Adipocyte (in vitro differentiated cells): Measurements from ENCODE around the gene KRT81.
"Not testable (repeated sequence)": the region's sequence is repeated elsewhere in the genome, so short reads cannot be mapped to it uniquely, and the experiment has no call there.

Source experiments
- DNase-seq: peaks from one replicate; pipeline ENCODE4 v3.0.0-alpha.2; 2015; ENCODE audit warnings: low read depth
- H3K27me3 ChIP-seq: replicated peaks from 2 replicates; pipeline ENCODE4 v1.7.0; 2013; ENCODE audit warnings: mild to moderate bottlenecking, low read length, moderate library complexity; ENCODE audit not compliant: control insufficient read depth, insufficient read depth
- H3K36me3 ChIP-seq: 2 replicates; pipeline ENCODE4 v1.7.0; 2013; ENCODE audit warnings: low read length, mild to moderate bottlenecking, moderate library complexity; ENCODE audit not compliant: control insufficient read depth, insufficient read depth, severe bottlenecking
- H3K4me1 ChIP-seq: 2 replicates; pipeline ENCODE4 v1.7.0; 2013; ENCODE audit warnings: mild to moderate bottlenecking, low read length, moderate library complexity; ENCODE audit not compliant: control insufficient read depth, insufficient read depth
- H3K4me3 ChIP-seq: 2 replicates; pipeline ENCODE4 v1.7.0; 2013; ENCODE audit warnings: mild to moderate bottlenecking, low read length, moderate library complexity
- H3K9ac ChIP-seq: 2 replicates; pipeline ENCODE4 v1.7.0; 2013; ENCODE audit warnings: mild to moderate bottlenecking, low read length, moderate library complexity
- H3K9me3 ChIP-seq: 2 replicates; pipeline ENCODE4 v1.7.0; 2013; ENCODE audit warnings: mild to moderate bottlenecking, low read length, moderate library complexity; ENCODE audit not compliant: control insufficient read depth

KRT81 gene

GRCh38 chr12:52255926-52256583 lies 35.3 kb downstream of the KRT81 start:
- Histone ChIP-seq H3K4me1 (no peaks in the 10 kb centered on the region), H3K27me3 (peaks cover 55% of the 10 kb centered on the region), H3K9ac (no peak overlapping the region), H3K4me3 (no peak overlapping the region), H3K9me3 (no peaks in the 10 kb centered on the region), H3K36me3 (no peaks in the 10 kb centered on the region)
- no peak for DNase-seq

- no peak overlapping the region for H3K9ac ChIP-seq
- DNase-seq: no peak
- H3K36me3 ChIP-seq: no peaks in the 10 kb centered on the region
- H3K4me3 ChIP-seq: no peak overlapping the region
- H3K27me3 ChIP-seq: peaks cover 55% of the 10 kb centered on the region
- H3K9me3 ChIP-seq: no peaks in the 10 kb centered on the region
- H3K4me1 ChIP-seq: no peaks in the 10 kb centered on the region
Observed at GRCh38 chr12:52254965-52255751, 36.2 kb downstream of the KRT81 start.

GRCh38 chr12:52254180-52254964 lies 37.0 kb downstream of the KRT81 start:
- peaks cover 53% of the 10 kb centered on the region for H3K27me3 ChIP-seq
- no peak overlapping the region for H3K9ac ChIP-seq
- no peak for DNase-seq
- no peak overlapping the region for H3K4me3 ChIP-seq
- no peaks in the 10 kb centered on the region for H3K36me3 ChIP-seq
- no peaks in the 10 kb centered on the region for H3K4me1 ChIP-seq
- no peaks in the 10 kb centered on the region for H3K9me3 ChIP-seq

- Histone ChIP-seq H3K9ac (no peak overlapping the region), H3K36me3 (no peaks in the 10 kb centered on the region), H3K4me1 (peaks cover 7% of the 10 kb centered on the region), H3K4me3 (no peak overlapping the region), H3K27me3 (peaks cover 45% of the 10 kb centered on the region), H3K9me3 (no peaks in the 10 kb centered on the region)
- DNase-seq: no peak
Observed at GRCh38 chr12:52253391-52254179, 37.7 kb downstream of the KRT81 start.

- H3K4me1 ChIP-seq: peaks cover 10% of the 10 kb centered on the region
- H3K9ac ChIP-seq: no peak overlapping the region
- H3K36me3 ChIP-seq: no peaks in the 10 kb centered on the region
- no peaks in the 10 kb centered on the region for H3K9me3 ChIP-seq
- no peak for DNase-seq
- peaks cover 41% of the 10 kb centered on the region for H3K27me3 ChIP-seq
- no peak overlapping the region for H3K4me3 ChIP-seq
Observed at GRCh38 chr12:52252728-52253343, 38.5 kb downstream of the KRT81 start.

- not testable (repeated sequence) for DNase-seq
Observed at GRCh38 chr12:52252175-52252615, 39.1 kb downstream of the KRT81 start.

GRCh38 chr12:52251367-52252051 lies 39.8 kb downstream of the KRT81 start:
- no peak for DNase-seq
- H3K9me3 ChIP-seq: no peaks in the 10 kb centered on the region
- peaks cover 23% of the 10 kb centered on the region for H3K4me1 ChIP-seq
- peaks cover 29% of the 10 kb centered on the region for H3K27me3 ChIP-seq
- H3K4me3 ChIP-seq: no peak overlapping the region
- H3K9ac ChIP-seq: no peak overlapping the region
- no peaks in the 10 kb centered on the region for H3K36me3 ChIP-seq

More at GRCh38 chr12:52252175-52252615, 39.1 kb downstream of the KRT81 start:
- H3K36me3 ChIP-seq, H3K9me3 ChIP-seq, H3K4me3 ChIP-seq, H3K9ac ChIP-seq: not testable (repeated sequence)
- peaks cover 16% of the 10 kb centered on the region for H3K4me1 ChIP-seq
- H3K27me3 ChIP-seq: peaks cover 34% of the 10 kb centered on the region

GRCh38 chr12:52250048-52250990 lies 41.0 kb downstream of the KRT81 start:
- Histone ChIP-seq H3K4me1 (peaks cover 24% of the 10 kb centered on the region), H3K4me3 (no peak overlapping the region), H3K27me3 (peaks cover 17% of the 10 kb centered on the region), H3K9ac (no peak overlapping the region), H3K36me3 (no peaks in the 10 kb centered on the region), H3K9me3 (no peaks in the 10 kb centered on the region)
- no peak for DNase-seq

- H3K9me3 ChIP-seq: no peaks in the 10 kb centered on the region
- H3K4me1 ChIP-seq: peaks cover 25% of the 10 kb centered on the region
- no peak for DNase-seq
- H3K27me3 ChIP-seq: peaks cover 10% of the 10 kb centered on the region
- H3K4me3 ChIP-seq: no peak overlapping the region
- H3K36me3 ChIP-seq: no peaks in the 10 kb centered on the region
- H3K9ac ChIP-seq: no peak overlapping the region
Observed at GRCh38 chr12:52249511-52250047, 41.8 kb downstream of the KRT81 start.
